HepG2 (cell line): ENCODE results near the gene HMCN2. TPM values are rescaled to one million over a fixed set of nuclear protein-coding genes. Genes with fewer than 3 reads are reported as not detected.

ENCODE experiments used
- ATAC-seq: fragments of 200-7000 bp; cut with Tn5 transposase; 3 replicates; pipeline ENCODE4 v1.9.1; 2020; ENCODE audit warnings: mild to moderate bottlenecking, moderate library complexity
- BruUV-seq: library from RNA; stranded (reverse); fragments of 400-500 nt; replicated peaks from 2 replicates; lab custom pipeline; 2021; lab: Mats Ljungman, UMichigan
- CTCF ChIA-PET: fragments of 300-600 bp; formaldehyde crosslinking; extraction: SDS; loops from one replicate; lab custom pipeline; 2021; ENCODE audit warnings: low total read pairs, inconsistent platforms, low intra/inter-chr PET ratio; lab: Yijun Ruan, JAX
- POLR2A ChIA-PET: fragments of 350-600 bp; sonication (Branson Sonifier 250); formaldehyde crosslinking; loops from one replicate; lab custom pipeline; 2020; ENCODE audit warnings: antibody characterized with exemption, inconsistent platforms; lab: Yijun Ruan, JAX
- DNase-seq: peaks from one replicate; pipeline ENCODE4 v3.0.0-alpha.2; 2015; ENCODE audit warnings: low spot score
- FAIRE-seq: peaks from 3 replicates; lab custom pipeline; 2011; peaks lifted over from hg19 to GRCh38; lab: Jason Lieb, UNC
- H2AFZ ChIP-seq: one replicate; pipeline ENCODE4 v1.6.1; 2011; ENCODE audit warnings: low read length, inconsistent platforms
- H3K27ac ChIP-seq: fragments of 300-600 bp; 3 replicates; pipeline ENCODE4 v1.8.0; 2011; ENCODE audit warnings: mixed run types, mild to moderate bottlenecking, mixed read lengths, low read length, inconsistent platforms; ENCODE audit not compliant: insufficient read depth; ENCODE audit errors: extremely low read length
- H3K27me3 ChIP-seq, 2 experiments: fragments of 200-600 bp in 1 of 2; 2 replicates in 1 of 2; 3 replicates in 1 of 2; pipeline versions ENCODE4 v1.6.0 to v1.8.0; 2011; ENCODE audit warnings: low read length in 2 of 2, mild to moderate bottlenecking in 2 of 2, moderate library complexity in 2 of 2, inconsistent platforms in 1 of 2; ENCODE audit not compliant: insufficient read depth in 2 of 2, control insufficient read depth in 1 of 2
- H3K36me3 ChIP-seq, 2 experiments: fragments of 200-600 bp in 1 of 2; replicated peaks in 1 of 2; 2 replicates in 1 of 2; 3 replicates in 1 of 2; pipeline versions ENCODE4 v1.5.1 to v1.8.0; 2011; ENCODE audit warnings: low read length in 2 of 2, inconsistent platforms in 1 of 2; ENCODE audit not compliant: insufficient read depth in 2 of 2, control insufficient read depth in 1 of 2
- H3K4me1 ChIP-seq: 2 replicates; pipeline ENCODE4 v1.5.1; 2012; ENCODE audit warnings: low read length, inconsistent platforms; ENCODE audit not compliant: insufficient read depth
- H3K4me2 ChIP-seq: 2 replicates; pipeline ENCODE4 v1.6.0; 2011; ENCODE audit warnings: low read depth, low read length, inconsistent platforms
- H3K4me3 ChIP-seq, 3 experiments: fragments of 200-600 bp in 1 of 3; sonication (generic), shearing (Covaris generic) in 1 of 3; replicated peaks in 1 of 3; 2 replicates each; pipeline ENCODE4 v1.5.1; 2011 to 2016; ENCODE audit warnings: low read length in 3 of 3, inconsistent platforms in 2 of 3, low read depth in 2 of 3, mild to moderate bottlenecking in 2 of 3, control low read depth in 1 of 3, mixed read lengths in 1 of 3; ENCODE audit not compliant: insufficient read depth in 1 of 3
- H3K79me2 ChIP-seq: one replicate; pipeline ENCODE4 v1.6.1; 2011; ENCODE audit warnings: low read length, inconsistent platforms; ENCODE audit not compliant: insufficient read depth
- H3K9ac ChIP-seq: 2 replicates; pipeline ENCODE4 v1.6.0; 2011; ENCODE audit warnings: mild to moderate bottlenecking, low read depth, low read length, inconsistent platforms; ENCODE audit not compliant: insufficient read depth
- H3K9me3 ChIP-seq: 2 replicates; pipeline ENCODE4 v1.5.1; 2012; ENCODE audit warnings: mild to moderate bottlenecking, low read length
- H4K20me1 ChIP-seq: 2 replicates; pipeline ENCODE4 v1.6.0; 2011; ENCODE audit warnings: inconsistent platforms, mild to moderate bottlenecking, low read length, moderate library complexity; ENCODE audit not compliant: insufficient read depth
- CENPT ChIP-seq: sonication (generic); formaldehyde crosslinking; IDR thresholded peaks from 2 replicates; pipeline ENCODE4 v1.8.0; 2022; ENCODE audit warnings: low read depth, mild to moderate bottlenecking, moderate library complexity, missing genetic modification reagents
- IRF2 ChIP-seq: IDR thresholded peaks from 2 replicates; pipeline ENCODE4 v1.6.1; 2018; ENCODE audit warnings: missing genetic modification reagents, missing compliant biosample characterization
- LCORL ChIP-seq, 2 experiments: fragments of 450-650 bp in 1 of 2; sonication (generic) in 1 of 2; formaldehyde crosslinking in 1 of 2; IDR thresholded peaks; 2 replicates each; pipeline versions ENCODE4 v1.5.0 to v1.6.1; 2017 to 2020; ENCODE audit warnings: antibody characterized with exemption in 1 of 2, missing genetic modification reagents in 1 of 2
- SIX4 ChIP-seq: sonication (generic); formaldehyde crosslinking; IDR thresholded peaks from 2 replicates; pipeline ENCODE4 v1.4.0; 2020; ENCODE audit warnings: missing genetic modification reagents
- ZFP36 ChIP-seq: fragments of 150-350 bp; IDR thresholded peaks from 2 replicates; pipeline ENCODE4 v1.6.1; 2018; ENCODE audit warnings: borderline replicate concordance, low read length, low read depth; ENCODE audit not compliant: partially characterized antibody
- ZNF331 ChIP-seq: sonication (generic); formaldehyde crosslinking; IDR thresholded peaks from 2 replicates; pipeline ENCODE4 v1.4.0; 2020; ENCODE audit warnings: missing genetic modification reagents
- ZNF446 ChIP-seq: sonication (generic); formaldehyde crosslinking; IDR thresholded peaks from 2 replicates; pipeline ENCODE4 v1.5.0; 2020; ENCODE audit warnings: mild to moderate bottlenecking, missing genetic modification reagents
- ZNF883 ChIP-seq: sonication (generic); formaldehyde crosslinking; IDR thresholded peaks from 2 replicates; pipeline ENCODE4 v1.5.1; 2020; ENCODE audit warnings: mild to moderate bottlenecking, missing genetic modification reagents; ENCODE audit errors: not compliant biosample characterization
- WGBS: methylation state at CpG from one replicate; pipeline ENCODE4 v1.1.6; 2017; ENCODE audit warnings: low lambda C conversion rate; 5-methylcytosine and 5-hydroxymethylcytosine counted together
- in situ Hi-C: cut with HindIII; loops from 2 replicates; pipeline ENCODE4 v1.10.0; 2017; ENCODE audit warnings: low pct_unique_long_range_greater_than_20kb; ENCODE audit not compliant: extremely low pct_ligation_motif_present
- intact Hi-C: fragments of 100-400 bp; cut with micrococcal nuclease; formaldehyde crosslinking; loops from one replicate; pipeline ENCODE4 v1.10.0; 2022; ENCODE audit not compliant: unreplicated experiment
- polyA plus RNA-seq, 8 experiments: library from polyadenylated mRNA; depleted of rRNA in 3 of 8; stranded (reverse) in 7 of 8; unstranded in 1 of 8; fragments of >200 nt; fragmentation: Illumina TruSeq in 4 of 8; extraction: Trizol in 4 of 8; gene quantifications; 2 replicates each; pipeline versions ENCODE4 v1.2.1 to v1.2.3, GENCODE V29; 2011 to 2016; ENCODE audit warnings: low read depth in 4 of 8, missing spikeins in 1 of 8, mixed read lengths in 1 of 8; ENCODE audit not compliant: insufficient read depth in 1 of 8
- total RNA-seq, 5 experiments: library from RNA; depleted of rRNA; stranded (reverse); fragments of >200 nt; fragmentation: Illumina TruSeq; extraction: Trizol; gene quantifications; 2 replicates each; pipeline ENCODE4 v1.2.3, GENCODE V29; 2016; ENCODE audit warnings: low read depth in 1 of 5
- TF ChIP-seq, protein P1 (sequence below): sonication (generic); formaldehyde crosslinking; IDR thresholded peaks from 2 replicates; pipeline ENCODE4 v1.9.0; 2022; ENCODE audit warnings: low read depth, missing genetic modification reagents
- TF ChIP-seq, protein P2 (sequence below): sonication (generic); formaldehyde crosslinking; IDR thresholded peaks from 2 replicates; pipeline ENCODE4 v1.4.0; 2020; ENCODE audit warnings: missing genetic modification reagents
- TF ChIP-seq, protein P3 (sequence below): sonication (generic); formaldehyde crosslinking; IDR thresholded peaks from 2 replicates; pipeline ENCODE4 v1.5.0; 2020; ENCODE audit warnings: mild to moderate bottlenecking, missing genetic modification reagents, moderate library complexity

HMCN2 gene
- total and polyA plus RNA-seq, 2 of the 13 experiments (the other 11 are each of a cell fraction or from before 2014, with no cell fraction given): 0.09 TPM; not detected in 1

DNA sequence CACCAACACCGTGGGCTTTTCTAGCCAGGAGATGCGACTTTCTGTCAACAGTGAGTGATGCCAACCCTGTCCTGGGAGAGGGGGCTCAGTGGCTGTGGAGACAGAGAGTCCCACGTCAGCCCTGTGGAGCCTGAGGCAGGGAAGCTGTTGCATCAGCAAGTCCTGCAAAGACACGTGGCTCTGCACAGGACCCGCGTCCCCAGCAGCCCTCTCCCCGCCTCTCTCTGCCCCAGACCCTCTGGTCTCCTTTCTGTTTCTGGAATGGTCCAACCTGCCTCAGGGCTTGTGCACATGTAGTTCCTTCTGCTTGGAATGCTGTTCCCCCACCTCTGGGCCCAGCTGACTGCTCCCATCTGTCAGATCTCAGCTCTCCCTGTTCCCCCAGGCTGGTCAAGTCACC lies 60.4 kb downstream of the HMCN2 start (continued):
- no peak for TF ChIP-seq CENPT (CRISPR knock-in tag)
- no peak for TF ChIP-seq ZNF331
- TF ChIP-seq ZFP36: no peak
- TF ChIP-seq, protein P1, sequence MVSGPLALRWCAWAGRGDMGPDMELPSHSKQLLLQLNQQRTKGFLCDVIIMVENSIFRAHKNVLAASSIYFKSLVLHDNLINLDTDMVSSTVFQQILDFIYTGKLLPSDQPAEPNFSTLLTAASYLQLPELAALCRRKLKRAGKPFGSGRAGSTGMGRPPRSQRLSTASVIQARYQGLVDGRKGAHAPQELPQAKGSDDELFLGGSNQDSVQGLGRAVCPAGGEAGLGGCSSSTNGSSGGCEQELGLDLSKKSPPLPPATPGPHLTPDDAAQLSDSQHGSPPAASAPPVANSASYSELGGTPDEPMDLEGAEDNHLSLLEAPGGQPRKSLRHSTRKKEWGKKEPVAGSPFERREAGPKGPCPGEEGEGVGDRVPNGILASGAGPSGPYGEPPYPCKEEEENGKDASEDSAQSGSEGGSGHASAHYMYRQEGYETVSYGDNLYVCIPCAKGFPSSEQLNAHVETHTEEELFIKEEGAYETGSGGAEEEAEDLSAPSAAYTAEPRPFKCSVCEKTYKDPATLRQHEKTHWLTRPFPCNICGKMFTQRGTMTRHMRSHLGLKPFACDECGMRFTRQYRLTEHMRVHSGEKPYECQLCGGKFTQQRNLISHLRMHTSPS (CRISPR knock-in tag): no peak
- TF ChIP-seq ZNF446: no peak
- TF ChIP-seq, protein P2, sequence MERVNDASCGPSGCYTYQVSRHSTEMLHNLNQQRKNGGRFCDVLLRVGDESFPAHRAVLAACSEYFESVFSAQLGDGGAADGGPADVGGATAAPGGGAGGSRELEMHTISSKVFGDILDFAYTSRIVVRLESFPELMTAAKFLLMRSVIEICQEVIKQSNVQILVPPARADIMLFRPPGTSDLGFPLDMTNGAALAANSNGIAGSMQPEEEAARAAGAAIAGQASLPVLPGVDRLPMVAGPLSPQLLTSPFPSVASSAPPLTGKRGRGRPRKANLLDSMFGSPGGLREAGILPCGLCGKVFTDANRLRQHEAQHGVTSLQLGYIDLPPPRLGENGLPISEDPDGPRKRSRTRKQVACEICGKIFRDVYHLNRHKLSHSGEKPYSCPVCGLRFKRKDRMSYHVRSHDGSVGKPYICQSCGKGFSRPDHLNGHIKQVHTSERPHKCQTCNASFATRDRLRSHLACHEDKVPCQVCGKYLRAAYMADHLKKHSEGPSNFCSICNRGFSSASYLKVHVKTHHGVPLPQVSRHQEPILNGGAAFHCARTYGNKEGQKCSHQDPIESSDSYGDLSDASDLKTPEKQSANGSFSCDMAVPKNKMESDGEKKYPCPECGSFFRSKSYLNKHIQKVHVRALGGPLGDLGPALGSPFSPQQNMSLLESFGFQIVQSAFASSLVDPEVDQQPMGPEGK (CRISPR knock-in tag): no peak

DNA sequence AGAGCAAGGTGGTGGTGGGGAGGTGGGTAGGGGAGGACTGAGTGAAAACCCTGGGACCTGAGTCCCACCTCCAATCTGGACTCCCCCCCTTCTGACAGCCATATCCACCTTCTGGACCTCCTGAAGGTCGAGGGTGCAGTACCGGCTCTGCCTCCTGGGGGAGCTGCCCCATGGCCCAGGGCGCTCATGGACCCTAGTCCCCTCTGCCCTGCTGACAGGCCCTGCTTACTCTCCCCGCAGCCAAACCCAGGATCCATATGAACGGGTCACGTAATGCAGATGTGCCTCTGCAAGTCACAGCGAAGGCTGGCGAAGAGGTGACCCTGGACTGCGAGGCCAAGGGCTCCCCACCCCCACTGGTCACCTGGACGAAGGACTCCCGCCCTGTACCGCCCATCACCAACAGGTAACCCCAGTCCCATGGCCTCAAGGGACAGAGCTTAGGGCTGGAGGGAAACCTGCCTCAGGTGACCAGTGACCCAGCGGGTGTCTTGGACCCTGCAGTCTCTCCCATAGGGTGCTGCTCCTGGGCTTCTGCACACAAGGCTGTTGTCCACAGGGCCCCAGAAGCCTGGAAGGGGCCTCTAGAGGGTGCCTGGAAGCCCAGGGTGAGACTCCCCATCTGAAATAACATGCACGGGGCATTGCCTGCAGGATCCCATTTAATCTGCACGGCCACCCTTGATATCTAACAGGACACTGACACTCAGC lies 61.7 kb downstream of the HMCN2 start:
- Histone ChIP-seq H3K79me2 (no peaks in the 10 kb centered on the region), H3K4me3 (no peak overlapping the region), H3K36me3 (no peaks in the 10 kb centered on the region), H3K4me2 (no peak overlapping the region), H3K27ac (no peak overlapping the region), H3K27me3 (peaks cover 10 to 35% of the 10 kb centered on the region in 2 experiments; a peak in 4 of 5 replicates), H4K20me1 (no peaks in the 10 kb centered on the region), H2AFZ (no peak overlapping the region), H3K9ac (no peak overlapping the region), H3K9me3 (no peaks in the 10 kb centered on the region), H3K4me1 (peaks cover 12% of the 10 kb centered on the region)
- no peak for TF ChIP-seq IRF2 (CRISPR knock-in tag)
- TF ChIP-seq SIX4 (CRISPR knock-in tag): no peak
- TF ChIP-seq LCORL (IDR thresholded peaks at IDR 0.05): no peak
- no peak for TF ChIP-seq LCORL (CRISPR knock-in tag; IDR thresholded peaks at IDR 0.05)
- no peak for TF ChIP-seq ZNF883 (CRISPR knock-in tag)
- TF ChIP-seq, protein P3, sequence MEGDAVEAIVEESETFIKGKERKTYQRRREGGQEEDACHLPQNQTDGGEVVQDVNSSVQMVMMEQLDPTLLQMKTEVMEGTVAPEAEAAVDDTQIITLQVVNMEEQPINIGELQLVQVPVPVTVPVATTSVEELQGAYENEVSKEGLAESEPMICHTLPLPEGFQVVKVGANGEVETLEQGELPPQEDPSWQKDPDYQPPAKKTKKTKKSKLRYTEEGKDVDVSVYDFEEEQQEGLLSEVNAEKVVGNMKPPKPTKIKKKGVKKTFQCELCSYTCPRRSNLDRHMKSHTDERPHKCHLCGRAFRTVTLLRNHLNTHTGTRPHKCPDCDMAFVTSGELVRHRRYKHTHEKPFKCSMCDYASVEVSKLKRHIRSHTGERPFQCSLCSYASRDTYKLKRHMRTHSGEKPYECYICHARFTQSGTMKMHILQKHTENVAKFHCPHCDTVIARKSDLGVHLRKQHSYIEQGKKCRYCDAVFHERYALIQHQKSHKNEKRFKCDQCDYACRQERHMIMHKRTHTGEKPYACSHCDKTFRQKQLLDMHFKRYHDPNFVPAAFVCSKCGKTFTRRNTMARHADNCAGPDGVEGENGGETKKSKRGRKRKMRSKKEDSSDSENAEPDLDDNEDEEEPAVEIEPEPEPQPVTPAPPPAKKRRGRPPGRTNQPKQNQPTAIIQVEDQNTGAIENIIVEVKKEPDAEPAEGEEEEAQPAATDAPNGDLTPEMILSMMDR (CRISPR knock-in tag): peak; percentile 57
- BruUV-seq: no TSS peak
- no CpG with 5 or more reads among the region's 15 CpGs for WGBS
- in situ Hi-C loops: no loop called here
- ChIA-PET CTCF (no interaction called here), POLR2A (no interaction called here)
- intact Hi-C loops: no loop called here
- DNase-seq: no peak
- no peak for FAIRE-seq
- peak; percentile 77 for ATAC-seq
